Measurements from ENCODE around the gene CFAP73.
A peak's percentile ranks its signal among the peaks of the same experiment; 100 is the strongest.

DNA sequence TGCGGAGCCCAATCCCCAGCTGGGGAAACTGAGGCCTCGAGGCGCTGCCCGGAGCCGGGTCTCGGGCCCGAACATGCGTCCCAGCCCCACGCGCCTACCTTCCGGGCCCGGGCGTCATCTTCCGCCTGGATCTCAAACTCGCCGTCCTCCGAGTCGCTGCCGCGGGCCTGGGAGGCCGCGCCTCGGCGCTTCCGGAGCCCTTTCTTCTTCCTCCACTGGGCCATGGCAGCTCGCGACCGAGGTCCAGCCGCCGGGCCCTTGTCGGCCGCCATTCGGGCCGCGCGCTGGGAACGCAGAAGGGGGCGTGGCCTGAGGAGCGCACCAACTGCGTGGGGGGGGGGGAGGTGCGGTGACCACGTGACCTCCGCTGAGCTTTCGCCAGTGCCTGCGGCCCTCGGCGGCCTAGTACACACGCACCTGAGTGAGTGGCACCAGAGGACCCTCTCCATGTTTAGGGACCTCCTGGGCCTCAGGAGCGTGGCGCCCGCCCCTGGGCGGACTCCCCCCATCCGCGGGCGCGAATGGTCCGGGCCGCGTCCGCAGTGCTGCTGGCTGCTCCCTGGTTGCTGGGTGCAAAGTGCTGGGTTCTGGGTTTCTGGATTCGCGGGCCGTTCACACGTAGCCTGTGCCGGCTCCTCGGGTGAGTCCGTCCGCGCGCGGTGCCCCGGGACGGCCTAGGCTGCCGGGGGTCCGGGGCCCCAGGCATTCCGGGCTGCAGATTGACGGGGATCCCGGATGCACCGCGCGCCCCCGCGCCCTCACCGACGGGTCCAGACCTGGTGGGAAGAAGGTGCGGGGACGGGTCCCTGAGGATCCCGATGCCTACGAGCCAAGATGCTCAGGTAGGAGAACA is 35.9 kb downstream of the CFAP73 start, which contains the start of the genes DDX54 and RITA1:
- TF ChIP-seq POLR2AphosphoS5 (IDR thresholded peaks at IDR 0.05) (peak; percentile 62 to 82 (median 77)), POLR2A (IDR thresholded peaks at IDR 0.05) (peak; percentile 36)
- TF ChIP-seq, protein P1, sequence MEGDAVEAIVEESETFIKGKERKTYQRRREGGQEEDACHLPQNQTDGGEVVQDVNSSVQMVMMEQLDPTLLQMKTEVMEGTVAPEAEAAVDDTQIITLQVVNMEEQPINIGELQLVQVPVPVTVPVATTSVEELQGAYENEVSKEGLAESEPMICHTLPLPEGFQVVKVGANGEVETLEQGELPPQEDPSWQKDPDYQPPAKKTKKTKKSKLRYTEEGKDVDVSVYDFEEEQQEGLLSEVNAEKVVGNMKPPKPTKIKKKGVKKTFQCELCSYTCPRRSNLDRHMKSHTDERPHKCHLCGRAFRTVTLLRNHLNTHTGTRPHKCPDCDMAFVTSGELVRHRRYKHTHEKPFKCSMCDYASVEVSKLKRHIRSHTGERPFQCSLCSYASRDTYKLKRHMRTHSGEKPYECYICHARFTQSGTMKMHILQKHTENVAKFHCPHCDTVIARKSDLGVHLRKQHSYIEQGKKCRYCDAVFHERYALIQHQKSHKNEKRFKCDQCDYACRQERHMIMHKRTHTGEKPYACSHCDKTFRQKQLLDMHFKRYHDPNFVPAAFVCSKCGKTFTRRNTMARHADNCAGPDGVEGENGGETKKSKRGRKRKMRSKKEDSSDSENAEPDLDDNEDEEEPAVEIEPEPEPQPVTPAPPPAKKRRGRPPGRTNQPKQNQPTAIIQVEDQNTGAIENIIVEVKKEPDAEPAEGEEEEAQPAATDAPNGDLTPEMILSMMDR (IDR thresholded peaks at IDR 0.05): no peak

All from breast epithelium (tissue), 3 donors.